GM10248 (cell line): ENCODE data around the gene MADD.
A peak's percentile ranks its signal among the peaks of the same experiment; 100 is the strongest.

Experiments
- CTCF ChIA-PET: fragments of 300-600 bp; sonication (Branson Sonifier 250); formaldehyde crosslinking; extraction: SDS; loops from one replicate; lab custom pipeline; 2021; ENCODE audit warnings: antibody characterized with exemption; lab: Yijun Ruan, JAX
- POLR2A ChIA-PET: fragments of 350-650 bp; sonication (Branson Sonifier 250); formaldehyde crosslinking; extraction: SDS; loops from one replicate; lab custom pipeline; 2020; ENCODE audit warnings: antibody characterized with exemption; lab: Yijun Ruan, JAX
- DNase-seq: peaks from one replicate; pipeline ENCODE4 v3.0.0; 2012; ENCODE audit errors: extremely low spot score
- TF ChIP-seq, protein P1 (sequence below): IDR thresholded peaks from 2 replicates; pipeline ENCODE4 v1.5.1; 2012; ENCODE audit warnings: mild to moderate bottlenecking, low read depth; ENCODE audit errors: extremely low read depth, missing control alignments, control extremely low read depth

MADD gene

DNA sequence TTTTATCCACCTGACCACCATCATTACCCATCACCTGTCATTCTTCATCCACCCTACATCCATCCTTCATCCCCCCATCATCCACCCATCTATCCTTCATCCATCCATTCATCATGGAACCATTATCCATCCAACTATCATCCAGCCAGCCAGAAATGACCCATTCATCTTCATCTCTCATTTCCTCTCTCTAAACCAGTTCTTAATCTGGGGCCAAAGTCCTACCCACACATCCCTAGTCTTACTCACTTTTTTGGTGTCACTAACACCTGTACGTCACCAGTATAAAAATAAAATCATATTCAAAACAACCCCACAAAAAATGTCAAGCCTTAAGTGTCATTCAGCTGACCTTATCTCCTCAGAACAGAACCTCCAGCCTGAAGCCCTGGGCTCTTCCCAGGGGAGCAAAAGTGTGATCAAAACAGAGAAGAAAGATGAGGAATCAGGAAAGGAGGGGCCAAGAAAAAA is 96.1 kb downstream of the MADD start:
- DNase-seq: no peak
- POLR2A ChIA-PET: no interaction called here
- TF ChIP-seq, protein P1, sequence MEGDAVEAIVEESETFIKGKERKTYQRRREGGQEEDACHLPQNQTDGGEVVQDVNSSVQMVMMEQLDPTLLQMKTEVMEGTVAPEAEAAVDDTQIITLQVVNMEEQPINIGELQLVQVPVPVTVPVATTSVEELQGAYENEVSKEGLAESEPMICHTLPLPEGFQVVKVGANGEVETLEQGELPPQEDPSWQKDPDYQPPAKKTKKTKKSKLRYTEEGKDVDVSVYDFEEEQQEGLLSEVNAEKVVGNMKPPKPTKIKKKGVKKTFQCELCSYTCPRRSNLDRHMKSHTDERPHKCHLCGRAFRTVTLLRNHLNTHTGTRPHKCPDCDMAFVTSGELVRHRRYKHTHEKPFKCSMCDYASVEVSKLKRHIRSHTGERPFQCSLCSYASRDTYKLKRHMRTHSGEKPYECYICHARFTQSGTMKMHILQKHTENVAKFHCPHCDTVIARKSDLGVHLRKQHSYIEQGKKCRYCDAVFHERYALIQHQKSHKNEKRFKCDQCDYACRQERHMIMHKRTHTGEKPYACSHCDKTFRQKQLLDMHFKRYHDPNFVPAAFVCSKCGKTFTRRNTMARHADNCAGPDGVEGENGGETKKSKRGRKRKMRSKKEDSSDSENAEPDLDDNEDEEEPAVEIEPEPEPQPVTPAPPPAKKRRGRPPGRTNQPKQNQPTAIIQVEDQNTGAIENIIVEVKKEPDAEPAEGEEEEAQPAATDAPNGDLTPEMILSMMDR: no peak
- CTCF ChIA-PET: no interaction called here

DNA sequence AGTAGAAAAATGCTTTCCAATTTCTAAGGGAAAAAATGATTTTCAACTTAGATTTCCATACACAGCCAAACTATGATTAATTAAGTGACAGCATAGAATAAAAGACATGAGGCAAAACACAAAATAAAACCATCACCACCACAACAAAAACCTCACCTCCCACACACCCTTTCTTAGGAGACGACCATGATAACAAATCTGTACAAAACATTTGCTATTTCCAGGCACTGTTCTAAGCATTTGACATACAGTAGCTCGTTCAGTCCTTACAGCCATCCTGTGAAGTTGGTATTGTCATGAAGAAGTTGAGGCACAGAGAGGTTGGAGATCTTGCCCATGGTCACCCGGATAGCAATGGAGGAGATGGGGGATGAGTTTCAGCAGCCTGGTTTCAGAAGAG is 99.7 kb downstream of the MADD start:
- CTCF ChIA-PET: interaction anchor here (0.8 to 1.3 kb wide), 5 partner anchors 10 to 43 kb away, joined by 3 to 4 read pairs (median 3); no protein-coding TSS in a partner anchor
- POLR2A ChIA-PET: no interaction called here
- TF ChIP-seq, protein P1: no peak
- DNase-seq: no peak

DNA sequence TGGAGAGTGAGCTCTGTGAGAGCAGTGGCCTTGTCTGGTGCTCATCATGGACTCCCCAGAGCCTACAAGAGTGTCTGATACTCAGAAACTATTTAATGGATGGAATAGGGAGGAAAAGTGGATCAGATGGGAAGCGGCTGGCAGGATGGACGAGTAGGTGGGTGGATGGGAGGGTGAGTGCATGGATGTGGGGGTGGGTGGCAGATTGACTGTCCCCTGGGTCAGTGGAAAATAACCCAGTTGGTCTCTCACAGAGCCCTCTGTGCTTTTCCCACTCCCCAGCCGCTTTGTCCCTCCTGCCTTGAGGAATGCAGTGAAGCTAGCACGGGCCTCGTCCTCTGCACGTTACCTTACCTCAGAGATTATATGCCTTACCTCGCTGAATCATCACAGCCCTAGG is 102.5 kb downstream of the MADD start:
- TF ChIP-seq, protein P1: no peak
- ChIA-PET CTCF (interaction anchor here (0.9 to 5.4 kb wide), 11 partner anchors 13 to 100 kb away, joined by 3 to 92 read pairs (median 10); partner anchors contain the start of gene SLC39A13), POLR2A (no interaction called here)
- DNase-seq: no peak

DNA sequence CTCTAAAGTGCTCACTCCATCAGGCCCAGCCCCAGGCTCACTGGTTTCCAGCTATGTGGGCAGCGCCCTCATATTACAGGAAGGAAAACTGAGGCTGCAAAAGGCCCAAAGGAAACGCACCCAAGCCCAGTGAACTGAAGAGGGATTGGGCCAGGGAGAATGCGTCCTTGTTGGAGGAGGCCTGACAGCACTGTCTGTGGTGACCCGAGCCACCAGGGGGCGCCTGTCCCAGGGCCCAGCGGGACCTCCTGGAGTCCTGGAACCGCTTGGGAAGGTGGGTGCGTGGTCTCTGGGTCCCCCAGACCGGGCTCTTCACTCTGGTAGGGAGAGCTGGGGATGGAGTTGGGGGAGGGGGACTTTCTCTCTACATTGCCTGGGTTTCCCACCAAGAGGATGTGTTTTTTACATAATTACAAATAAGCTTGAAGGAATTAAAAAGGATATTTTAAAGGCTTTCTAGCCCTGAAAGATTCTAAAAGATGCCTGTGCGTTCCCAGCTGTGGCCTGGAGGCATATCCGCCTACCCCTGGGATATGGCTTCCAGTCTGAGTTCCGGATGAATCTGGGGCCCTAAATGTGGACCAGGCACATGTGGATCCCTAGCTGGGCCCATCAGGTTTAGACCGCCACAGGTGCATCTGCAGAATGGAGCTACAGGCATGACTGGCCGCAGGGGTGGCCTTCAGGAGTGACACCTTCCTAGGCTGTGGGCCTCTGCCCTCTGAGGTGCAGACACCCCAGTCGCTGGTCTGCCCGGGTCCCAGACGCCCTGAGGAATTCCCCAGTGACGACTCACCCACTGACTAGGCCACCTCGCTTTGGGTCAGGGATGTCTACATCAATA is 104.2 kb downstream of the MADD start:
- TF ChIP-seq, protein P1: peak; percentile 98
- peak; percentile 84 for DNase-seq
- ChIA-PET CTCF (interaction anchor here (0.7 to 5.4 kb wide), 41 partner anchors 9 to 726 kb away, joined by 3 to 92 read pairs (median 3); partner anchors contain the start of genes MYBPC3, PSMC3 and SLC39A13), POLR2A (no interaction called here)

DNA sequence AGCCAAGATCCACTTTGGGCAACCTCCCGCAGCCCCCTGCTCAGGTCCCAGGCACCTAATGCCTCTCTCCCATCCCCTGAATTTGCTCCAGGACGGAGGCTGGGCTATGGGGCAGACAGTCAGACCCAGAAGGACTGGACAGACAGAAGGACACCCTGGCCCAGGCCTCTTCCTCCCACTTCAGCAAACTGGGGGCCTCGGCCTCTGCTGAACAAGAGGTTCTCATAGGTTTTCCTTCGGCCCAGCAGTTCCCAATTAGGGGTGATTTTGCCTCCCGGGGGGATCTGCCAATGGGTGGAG is 104.7 kb downstream of the MADD start:
- DNase-seq: no peak
- TF ChIP-seq, protein P1: no peak
- CTCF ChIA-PET: interaction anchor here (0.7 to 5.4 kb wide), 35 partner anchors 8 to 725 kb away, joined by 3 to 92 read pairs (median 4); partner anchors contain the start of genes MYBPC3, PSMC3 and SLC39A13
- POLR2A ChIA-PET: no interaction called here

DNA sequence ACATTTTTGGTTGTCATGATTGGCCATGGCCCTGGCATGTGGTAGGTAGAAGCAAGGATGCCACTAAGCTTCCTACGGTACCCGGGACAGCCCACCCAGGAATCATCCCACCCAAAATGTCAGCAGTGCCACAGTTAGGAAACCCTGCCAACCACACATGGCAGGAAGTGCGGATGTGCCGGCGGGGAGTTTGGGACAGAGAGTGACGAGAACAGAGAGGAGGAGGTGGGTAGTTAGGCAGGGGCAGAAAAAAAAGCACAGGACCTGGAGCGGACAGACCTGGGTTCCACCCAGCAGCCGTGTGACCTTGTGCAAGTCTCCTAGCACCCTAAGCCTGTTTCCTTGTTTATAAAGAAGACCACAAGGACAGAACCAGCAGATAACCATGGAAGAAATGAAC is 105.1 kb downstream of the MADD start:
- DNase-seq: no peak
- CTCF ChIA-PET: interaction anchor here (0.8 to 5.4 kb wide), 17 partner anchors 8 to 434 kb away, joined by 3 to 92 read pairs (median 5); partner anchors contain the start of genes PSMC3 and SLC39A13
- POLR2A ChIA-PET: no interaction called here
- TF ChIP-seq, protein P1: no peak
